HEK293 (cell line): Measurements from ENCODE around the gene CCNY.

Experiments
- CTCF ChIA-PET: fragments of 350-600 bp; formaldehyde crosslinking; extraction: SDS; loops from one replicate; lab custom pipeline; 2021; ENCODE audit warnings: antibody characterized with exemption; lab: Yijun Ruan, JAX
- POLR2A ChIA-PET: fragments of 300-600 bp; formaldehyde crosslinking; extraction: SDS; loops from one replicate; lab custom pipeline; 2020; ENCODE audit warnings: antibody characterized with exemption, inconsistent platforms; lab: Yijun Ruan, JAX
- H3K27ac ChIP-seq: fragments of 200-500 bp; sonication (Bioruptor generic); 2 replicates; pipeline ENCODE4 v1.5.1; 2014; ENCODE audit warnings: low read depth, low read length, control low read depth, inconsistent platforms; ENCODE audit errors: extremely low read depth
- H3K36me3 ChIP-seq, 2 experiments: fragments of 200-500 bp in 1 of 2; sonication (Bioruptor generic) in 1 of 2; 1 replicate in 1 of 2; 2 replicates in 1 of 2; pipeline ENCODE4 v1.5.1; 2014 to 2017; ENCODE audit warnings: inconsistent platforms in 2 of 2, low read length in 2 of 2; ENCODE audit not compliant: control insufficient read depth in 2 of 2, insufficient read depth in 1 of 2
- H3K4me1 ChIP-seq: fragments of 200-500 bp; sonication (Bioruptor generic); 2 replicates; pipeline ENCODE4 v1.5.1; 2014; ENCODE audit warnings: mild to moderate bottlenecking, low read length, inconsistent platforms; ENCODE audit not compliant: control insufficient read depth, insufficient read depth
- H3K4me3 ChIP-seq: 2 replicates; pipeline ENCODE4 v1.5.1; 2011; ENCODE audit warnings: low read depth, mild to moderate bottlenecking, control low read depth, low read length, moderate library complexity
- H3K9me3 ChIP-seq: fragments of 200-500 bp; sonication (Bioruptor generic); 2 replicates; pipeline ENCODE4 v1.5.1; 2014; ENCODE audit warnings: low read depth, low read length, inconsistent platforms; ENCODE audit not compliant: control insufficient read depth, insufficient read depth
- ATF2 ChIP-seq: fragments of 450-650 bp; formaldehyde crosslinking; IDR thresholded peaks from 2 replicates; pipeline ENCODE4 v1.5.1; 2016; ENCODE audit warnings: missing biosample characterization, missing genetic modification characterization, low read depth
- FEZF1 ChIP-seq: fragments of 450-650 bp; formaldehyde crosslinking; IDR thresholded peaks from 2 replicates; pipeline ENCODE4 v1.5.1; 2016; ENCODE audit warnings: missing biosample characterization, missing genetic modification characterization
- OSR2 ChIP-seq: fragments of 450-650 bp; formaldehyde crosslinking; IDR thresholded peaks from 2 replicates; pipeline ENCODE4 v1.5.1; 2016; ENCODE audit warnings: missing biosample characterization, missing genetic modification characterization
- OVOL3 ChIP-seq: fragments of 450-650 bp; formaldehyde crosslinking; IDR thresholded peaks from 2 replicates; pipeline ENCODE4 v1.5.1; 2016; ENCODE audit warnings: missing biosample characterization, missing genetic modification characterization
- RBAK ChIP-seq: fragments of 450-650 bp; formaldehyde crosslinking; IDR thresholded peaks from 2 replicates; pipeline ENCODE4 v1.5.1; 2016; ENCODE audit warnings: missing biosample characterization, missing genetic modification characterization
- YY1 ChIP-seq: fragments of 450-650 bp; formaldehyde crosslinking; IDR thresholded peaks from 2 replicates; pipeline ENCODE4 v1.5.1; 2018; ENCODE audit warnings: missing biosample characterization, missing genetic modification characterization
- ZBTB10 ChIP-seq: fragments of 450-650 bp; formaldehyde crosslinking; IDR thresholded peaks from 2 replicates; pipeline ENCODE4 v1.5.1; 2016; ENCODE audit warnings: missing biosample characterization, missing genetic modification characterization
- ZBTB21 ChIP-seq: fragments of 450-650 bp; formaldehyde crosslinking; IDR thresholded peaks from 2 replicates; pipeline ENCODE4 v1.5.1; 2017; ENCODE audit warnings: missing biosample characterization, missing genetic modification characterization
- ZFP37 ChIP-seq: fragments of 450-650 bp; formaldehyde crosslinking; IDR thresholded peaks from 2 replicates; pipeline ENCODE4 v1.5.1; 2016; ENCODE audit warnings: missing biosample characterization, missing genetic modification characterization
- ZFP41 ChIP-seq: fragments of 450-650 bp; formaldehyde crosslinking; IDR thresholded peaks from 2 replicates; pipeline ENCODE4 v1.5.1; 2016; ENCODE audit warnings: missing biosample characterization, missing genetic modification characterization, borderline replicate concordance
- ZNF112 ChIP-seq: fragments of 450-650 bp; formaldehyde crosslinking; IDR thresholded peaks from 2 replicates; pipeline ENCODE4 v1.5.0; 2017; ENCODE audit warnings: missing biosample characterization, missing genetic modification characterization
- ZNF133 ChIP-seq: fragments of 450-650 bp; formaldehyde crosslinking; IDR thresholded peaks from 2 replicates; pipeline ENCODE4 v1.5.1; 2016; ENCODE audit warnings: missing biosample characterization, missing genetic modification characterization
- ZNF174 ChIP-seq: fragments of 450-650 bp; formaldehyde crosslinking; IDR thresholded peaks from 2 replicates; pipeline ENCODE4 v1.5.0; 2017; ENCODE audit warnings: missing biosample characterization, mild to moderate bottlenecking, missing genetic modification characterization
- ZNF184 ChIP-seq: fragments of 450-650 bp; IDR thresholded peaks from 2 replicates; pipeline ENCODE4 v1.5.1; 2018; ENCODE audit warnings: missing biosample characterization, mild to moderate bottlenecking, missing genetic modification characterization
- ZNF354C ChIP-seq: fragments of 450-650 bp; formaldehyde crosslinking; IDR thresholded peaks from 2 replicates; pipeline ENCODE4 v1.5.1; 2016; ENCODE audit warnings: missing biosample characterization, missing genetic modification characterization, low read depth, borderline replicate concordance
- ZNF473 ChIP-seq: fragments of 450-650 bp; formaldehyde crosslinking; IDR thresholded peaks from 2 replicates; pipeline ENCODE4 v1.5.1; 2017; ENCODE audit warnings: missing biosample characterization, missing genetic modification characterization
- ZNF571 ChIP-seq: fragments of 450-650 bp; formaldehyde crosslinking; IDR thresholded peaks from 2 replicates; pipeline ENCODE4 v1.5.0; 2017; ENCODE audit warnings: missing biosample characterization, missing genetic modification characterization
- ZNF596 ChIP-seq: fragments of 450-650 bp; IDR thresholded peaks from 2 replicates; pipeline ENCODE4 v1.5.0; 2018; ENCODE audit warnings: missing biosample characterization, mild to moderate bottlenecking, missing genetic modification characterization, moderate library complexity
- ZNF654 ChIP-seq: fragments of 450-650 bp; formaldehyde crosslinking; IDR thresholded peaks from 2 replicates; pipeline ENCODE4 v1.5.1; 2016; ENCODE audit warnings: low read depth, missing biosample characterization, missing genetic modification characterization
- ZNF792 ChIP-seq: fragments of 450-650 bp; formaldehyde crosslinking; IDR thresholded peaks from 2 replicates; pipeline ENCODE4 v1.5.1; 2016; ENCODE audit warnings: missing biosample characterization, missing genetic modification characterization
- ZNF837 ChIP-seq: fragments of 450-650 bp; formaldehyde crosslinking; IDR thresholded peaks from 2 replicates; pipeline ENCODE4 v1.5.1; 2016; ENCODE audit warnings: missing biosample characterization, missing genetic modification characterization
- ZSCAN16 ChIP-seq: fragments of 450-650 bp; formaldehyde crosslinking; IDR thresholded peaks from 2 replicates; pipeline ENCODE4 v1.5.1; 2016; ENCODE audit warnings: missing biosample characterization, missing genetic modification characterization
- TF ChIP-seq, protein P1 (sequence below): fragments of 450-650 bp; formaldehyde crosslinking; IDR thresholded peaks from 2 replicates; pipeline ENCODE4 v1.5.1; 2017; ENCODE audit warnings: missing biosample characterization, missing genetic modification characterization

Gene CCNY

GRCh38 chr10:35375091-35375765 is 38.9 kb downstream of the CCNY start:
- POLR2A ChIA-PET = no interaction called here
- H3K4me1 ChIP-seq = peaks cover 9% of the 10 kb centered on the region; the same call in 1 of the 2 replicates
- no peak overlapping the region for H3K4me3 ChIP-seq
- TF ChIP-seq FEZF1 = no peak
- TF ChIP-seq, protein P1, sequence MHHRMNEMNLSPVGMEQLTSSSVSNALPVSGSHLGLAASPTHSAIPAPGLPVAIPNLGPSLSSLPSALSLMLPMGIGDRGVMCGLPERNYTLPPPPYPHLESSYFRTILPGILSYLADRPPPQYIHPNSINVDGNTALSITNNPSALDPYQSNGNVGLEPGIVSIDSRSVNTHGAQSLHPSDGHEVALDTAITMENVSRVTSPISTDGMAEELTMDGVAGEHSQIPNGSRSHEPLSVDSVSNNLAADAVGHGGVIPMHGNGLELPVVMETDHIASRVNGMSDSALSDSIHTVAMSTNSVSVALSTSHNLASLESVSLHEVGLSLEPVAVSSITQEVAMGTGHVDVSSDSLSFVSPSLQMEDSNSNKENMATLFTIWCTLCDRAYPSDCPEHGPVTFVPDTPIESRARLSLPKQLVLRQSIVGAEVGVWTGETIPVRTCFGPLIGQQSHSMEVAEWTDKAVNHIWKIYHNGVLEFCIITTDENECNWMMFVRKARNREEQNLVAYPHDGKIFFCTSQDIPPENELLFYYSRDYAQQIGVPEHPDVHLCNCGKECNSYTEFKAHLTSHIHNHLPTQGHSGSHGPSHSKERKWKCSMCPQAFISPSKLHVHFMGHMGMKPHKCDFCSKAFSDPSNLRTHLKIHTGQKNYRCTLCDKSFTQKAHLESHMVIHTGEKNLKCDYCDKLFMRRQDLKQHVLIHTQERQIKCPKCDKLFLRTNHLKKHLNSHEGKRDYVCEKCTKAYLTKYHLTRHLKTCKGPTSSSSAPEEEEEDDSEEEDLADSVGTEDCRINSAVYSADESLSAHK = no peak
- no peak for TF ChIP-seq ZNF133 (tag by site-specific recombination)
- no peak for TF ChIP-seq ZBTB21 (tag by site-specific recombination)
- no peak for TF ChIP-seq ZNF596 (tag by site-specific recombination)
- TF ChIP-seq ZNF473 = no peak
- TF ChIP-seq ZNF354C (tag by site-specific recombination) = no peak
- no peak for TF ChIP-seq ATF2 (tag by site-specific recombination)
- no peak for TF ChIP-seq ZFP37 (tag by site-specific recombination)
- TF ChIP-seq ZNF184 (tag by site-specific recombination) = no peak
- no peak for TF ChIP-seq ZNF792 (tag by site-specific recombination)
- TF ChIP-seq OVOL3 (tag by site-specific recombination) = no peak
- TF ChIP-seq ZNF654 (tag by site-specific recombination) = no peak
- TF ChIP-seq ZBTB10 (tag by site-specific recombination) = no peak
- no peaks in the 10 kb centered on the region for H3K9me3 ChIP-seq
- no peaks in the 10 kb centered on the region for H3K36me3 ChIP-seq
- H3K27ac ChIP-seq = no peak overlapping the region
- CTCF ChIA-PET = interaction anchor here (0.6 to 1.3 kb wide), 4 partner anchors 10 to 109 kb away, joined by 3 to 4 read pairs (median 3); no protein-coding TSS in a partner anchor

- Histone ChIP-seq H3K4me3 (no peak overlapping the region), H3K27ac (no peak overlapping the region), H3K4me1 (peaks cover 14% of the 10 kb centered on the region), H3K36me3 (no peaks in the 10 kb centered on the region), H3K9me3 (no peaks in the 10 kb centered on the region)
- POLR2A ChIA-PET = no interaction called here
- TF ChIP-seq ZNF184 (tag by site-specific recombination) (no peak), ZNF112 (no peak), ZNF174 (tag by site-specific recombination) (no peak), OSR2 (tag by site-specific recombination) (no peak), RBAK (no peak), YY1 (tag by site-specific recombination) (no peak), ZNF571 (tag by site-specific recombination) (no peak), ZFP41 (tag by site-specific recombination) (no peak), ZNF837 (tag by site-specific recombination) (no peak), ZSCAN16 (tag by site-specific recombination) (no peak)
- CTCF ChIA-PET = no interaction called here
Measured at GRCh38 chr10:35377050-35377728, 40.9 kb downstream of the CCNY start.
